KMS-11 (cell line): ENCODE results near the gene WDR27.

Experiments
- H2AFZ ChIP-seq: fragments of 200-600 bp; sonication (generic); 2 replicates; pipeline ENCODE4 v1.6.1; 2016; ENCODE audit warnings: antibody characterized with exemption, mixed run types, low read depth
- H3K27ac ChIP-seq: fragments of 200-600 bp; sonication (generic); 2 replicates; pipeline ENCODE4 v1.6.1; 2016; ENCODE audit warnings: mild to moderate bottlenecking, mixed run types
- H3K27me3 ChIP-seq: fragments of 200-600 bp; sonication (generic); 2 replicates; pipeline ENCODE4 v1.6.1; 2017; ENCODE audit warnings: mild to moderate bottlenecking, low read depth, mixed run types, moderate library complexity; ENCODE audit not compliant: insufficient read depth
- H3K36me3 ChIP-seq: fragments of 200-600 bp; sonication (generic); 2 replicates; pipeline ENCODE4 v1.6.1; 2017; ENCODE audit warnings: mild to moderate bottlenecking, mixed run types; ENCODE audit not compliant: insufficient read depth
- H3K4me1 ChIP-seq: fragments of 200-600 bp; sonication (generic); 2 replicates; pipeline ENCODE4 v1.6.1; 2016; ENCODE audit warnings: mild to moderate bottlenecking, low read depth, mixed run types; ENCODE audit not compliant: poor library complexity, severe bottlenecking
- H3K4me2 ChIP-seq: fragments of 200-600 bp; sonication (generic); 2 replicates; pipeline ENCODE4 v1.7.0; 2016; ENCODE audit warnings: mild to moderate bottlenecking, mixed run types
- H3K4me3 ChIP-seq: fragments of 200-600 bp; sonication (generic); IDR thresholded peaks from 2 replicates; pipeline ENCODE4 v1.6.1; 2017; ENCODE audit warnings: low read depth, low read length, mixed read lengths; ENCODE audit not compliant: insufficient read depth
- H3K79me2 ChIP-seq: fragments of 200-600 bp; sonication (generic); 2 replicates; pipeline ENCODE4 v1.6.1; 2016; ENCODE audit warnings: low read depth, mixed run types; ENCODE audit not compliant: insufficient read depth
- H3K9ac ChIP-seq: fragments of 200-600 bp; sonication (generic); 2 replicates; pipeline ENCODE4 v1.6.1; 2016; ENCODE audit warnings: mild to moderate bottlenecking, mixed run types
- H4K20me1 ChIP-seq: fragments of 200-600 bp; sonication (generic); 2 replicates; pipeline ENCODE4 v1.6.1; 2016; ENCODE audit warnings: mild to moderate bottlenecking, mixed run types; ENCODE audit not compliant: insufficient read depth
- CTCF ChIP-seq: fragments of 200-600 bp; sonication (generic); conservative IDR thresholded peaks from 2 replicates; pipeline ENCODE4 v1.6.1; 2017; ENCODE audit warnings: low read depth, mild to moderate bottlenecking, antibody characterized with exemption, low read length, moderate library complexity, mixed read lengths

WDR27 gene

DNA sequence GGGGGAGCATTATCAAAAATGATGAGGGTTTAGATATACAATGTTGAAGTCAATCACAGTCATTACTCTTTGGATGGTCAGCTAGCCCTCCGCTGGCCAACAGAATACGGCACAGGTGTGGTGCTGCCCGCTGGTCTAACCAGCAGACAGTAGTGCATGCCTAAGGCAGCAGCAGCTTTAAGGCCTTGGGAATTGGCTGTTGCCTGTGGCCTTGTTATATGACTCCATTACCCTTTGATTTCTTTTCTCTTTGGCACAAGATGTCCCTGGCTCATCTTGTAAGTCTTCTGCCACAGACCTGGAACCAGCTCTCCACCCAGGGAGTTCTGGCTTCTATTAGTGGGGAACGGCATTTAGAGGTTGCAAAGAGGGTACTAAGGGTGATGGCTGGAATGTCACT, 110.2 kb downstream of the WDR27 start:
- H3K4me1 ChIP-seq: peaks cover 4% of the 10 kb centered on the region
- no peaks in the 10 kb centered on the region for H3K27me3 ChIP-seq
- no peak overlapping the region for H3K4me2 ChIP-seq
- no peaks in the 10 kb centered on the region for H3K36me3 ChIP-seq
- no peak overlapping the region for H2AFZ ChIP-seq
- H4K20me1 ChIP-seq: no peaks in the 10 kb centered on the region
- H3K9ac ChIP-seq: no peak overlapping the region
- no peak for TF ChIP-seq CTCF
- no peak overlapping the region for H3K27ac ChIP-seq
- no peaks in the 10 kb centered on the region for H3K79me2 ChIP-seq
- no peak overlapping the region for H3K4me3 ChIP-seq

- H3K27ac ChIP-seq: no peak overlapping the region; the same call in 1 of the 2 replicates
- H3K4me3 ChIP-seq: no peak overlapping the region
These were observed 111.4 kb downstream of the WDR27 start for GRCh38 chr6:169590376-169590939.

DNA sequence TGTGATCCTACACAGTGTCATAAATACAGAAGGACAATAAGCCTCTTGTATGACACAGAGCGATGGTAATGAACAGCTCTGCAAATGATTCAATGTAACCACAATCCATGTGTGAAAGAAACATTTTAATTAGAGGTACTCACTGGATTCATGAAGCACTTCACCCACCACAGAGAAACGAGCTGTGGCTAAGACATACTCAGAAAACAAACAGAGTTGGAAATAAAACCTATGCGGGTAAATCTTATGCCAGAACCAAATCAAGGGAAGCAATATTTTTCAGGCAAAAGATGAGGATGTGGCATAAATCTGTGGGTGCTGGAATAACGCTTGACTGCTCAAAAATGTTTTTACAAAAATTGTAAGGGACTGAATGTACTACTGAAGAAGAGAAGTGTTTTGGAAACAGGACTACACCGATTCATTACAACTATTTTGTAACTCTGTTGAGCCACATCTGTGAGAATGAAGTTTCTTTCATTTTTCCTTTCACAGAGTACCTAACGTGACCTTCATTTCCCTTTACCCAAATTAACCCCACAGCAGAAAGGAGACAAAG, 112.1 kb downstream of the WDR27 start:
- Histone ChIP-seq H3K27me3 (no peaks in the 10 kb centered on the region), H3K36me3 (no peaks in the 10 kb centered on the region), H3K27ac (no peak overlapping the region; the same call in 1 of the 2 replicates), H3K4me1 (peaks cover 4% of the 10 kb centered on the region), H3K79me2 (no peaks in the 10 kb centered on the region), H3K4me3 (no peak overlapping the region), H2AFZ (no peak overlapping the region), H3K9ac (no peak overlapping the region), H4K20me1 (no peaks in the 10 kb centered on the region), H3K4me2 (no peak overlapping the region; the same call in 1 of the 2 replicates)
- no peak for TF ChIP-seq CTCF

More at GRCh38 chr6:169590376-169590939, 111.4 kb downstream of the WDR27 start:
- H3K79me2 ChIP-seq: no peaks in the 10 kb centered on the region
- H4K20me1 ChIP-seq: no peaks in the 10 kb centered on the region
- no peak overlapping the region for H3K9ac ChIP-seq
- no peaks in the 10 kb centered on the region for H3K36me3 ChIP-seq
- H3K4me1 ChIP-seq: peaks cover 4% of the 10 kb centered on the region
- H2AFZ ChIP-seq: no peak overlapping the region
- no peak overlapping the region; the same call in 1 of the 2 replicates for H3K4me2 ChIP-seq
- no peaks in the 10 kb centered on the region for H3K27me3 ChIP-seq
- no peak for TF ChIP-seq CTCF

DNA sequence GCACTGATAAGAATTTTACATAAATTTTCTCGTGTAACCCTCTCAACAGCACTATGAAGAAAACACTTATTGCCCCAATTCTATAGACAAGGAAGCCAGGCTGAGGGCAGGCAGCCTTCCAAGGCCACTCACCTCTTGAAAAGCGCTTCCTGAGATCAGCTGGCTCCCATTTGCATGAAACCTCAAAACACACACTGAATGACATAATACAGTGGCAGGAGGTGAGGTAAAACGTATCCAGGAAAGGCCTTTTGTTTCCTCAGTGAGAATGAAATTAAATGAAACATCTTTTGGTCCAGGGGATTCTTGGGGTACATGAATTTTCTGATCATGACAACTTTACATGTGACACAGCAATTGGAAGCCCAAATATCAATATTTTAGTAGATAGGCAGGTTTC, 112.5 kb downstream of the WDR27 start:
- Histone ChIP-seq H3K9ac (no peak overlapping the region), H3K36me3 (no peaks in the 10 kb centered on the region), H3K4me2 (no peak overlapping the region; the same call in 1 of the 2 replicates)

More for the DNA sequence above, 112.5 kb downstream of the WDR27 start:
- Histone ChIP-seq H3K27ac (no peak overlapping the region), H3K4me1 (peaks cover 4% of the 10 kb centered on the region), H4K20me1 (no peaks in the 10 kb centered on the region), H3K4me3 (no peak overlapping the region), H3K27me3 (no peaks in the 10 kb centered on the region), H2AFZ (no peak overlapping the region), H3K79me2 (no peaks in the 10 kb centered on the region)
- TF ChIP-seq CTCF: no peak
